GM21515 (cell line): ENCODE data around the gene PEPD.

Source experiments
- ATAC-seq: cut with Tn5 transposase; IDR thresholded peaks from one replicate; pipeline ENCODE4 v1.9.1; 2021; ENCODE audit not compliant: unreplicated experiment

PEPD gene

GRCh38 chr19:33370783-33371182 lies 150.8 kb downstream of the PEPD start:
- no peak for ATAC-seq

DNA sequence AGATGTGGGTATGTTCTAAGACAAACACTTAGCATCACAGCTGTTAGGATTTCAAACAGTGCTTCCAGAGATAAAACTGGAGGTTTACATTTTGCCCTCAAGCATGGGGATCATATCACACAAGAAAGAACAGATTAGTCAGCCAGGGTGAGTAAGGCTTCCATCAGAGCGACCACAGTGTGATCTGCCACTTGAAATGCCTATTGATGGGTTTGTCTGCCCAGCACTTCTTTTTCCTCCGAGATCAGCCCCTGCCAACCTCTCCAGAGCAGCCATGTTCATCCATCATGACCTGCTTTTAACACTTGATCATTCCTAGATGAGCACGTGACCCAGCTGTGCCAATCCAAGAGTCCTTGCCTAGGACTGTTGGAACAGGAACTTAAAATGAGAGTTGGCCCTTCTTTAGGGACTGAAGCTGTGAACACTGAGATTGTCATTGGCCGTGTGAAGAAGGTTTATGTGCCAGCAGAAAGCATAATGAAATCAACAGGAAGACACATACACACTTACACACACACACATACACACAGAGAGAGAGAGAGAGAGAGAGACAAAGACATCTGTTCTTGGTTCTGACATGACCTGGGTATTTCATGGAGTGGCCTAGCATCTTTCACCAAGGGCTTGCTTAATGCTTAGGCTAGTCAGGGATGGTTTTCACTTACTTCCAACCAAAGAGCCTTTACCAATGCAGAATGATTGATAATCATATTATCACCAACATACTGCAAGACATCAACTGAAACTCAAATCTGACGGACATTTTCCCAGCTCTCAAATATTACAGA lies 153.3 kb downstream of the PEPD start:
- no peak for ATAC-seq

- ATAC-seq, result no peak
These were observed 154.7 kb downstream of the PEPD start for GRCh38 chr19:33366897-33367296.

DNA sequence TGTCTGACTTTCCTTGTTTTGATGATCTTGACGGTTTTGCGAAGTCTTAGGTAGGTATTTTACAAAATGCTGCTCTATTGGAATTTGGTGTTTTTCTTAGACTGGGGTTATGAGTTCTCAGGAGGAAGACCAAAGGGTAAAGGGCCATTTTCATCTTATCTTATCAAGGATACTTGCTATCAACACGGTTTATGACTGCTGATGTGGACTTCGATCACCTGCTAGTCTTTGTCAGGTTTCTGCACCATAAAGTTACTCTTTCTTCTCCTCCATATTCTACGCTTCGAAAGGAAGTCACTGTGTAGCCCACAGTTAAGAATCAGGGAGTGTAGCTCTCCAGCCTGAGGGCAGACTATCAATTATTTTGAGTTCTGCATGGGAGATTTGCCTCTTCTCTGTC lies 155.5 kb downstream of the PEPD start:
- ATAC-seq, result no peak

- no peak for ATAC-seq
These were observed 155.9 kb downstream of the PEPD start for GRCh38 chr19:33365691-33366090.

GRCh38 chr19:33363476-33363875 lies 158.1 kb downstream of the PEPD start:
- no peak for ATAC-seq

DNA sequence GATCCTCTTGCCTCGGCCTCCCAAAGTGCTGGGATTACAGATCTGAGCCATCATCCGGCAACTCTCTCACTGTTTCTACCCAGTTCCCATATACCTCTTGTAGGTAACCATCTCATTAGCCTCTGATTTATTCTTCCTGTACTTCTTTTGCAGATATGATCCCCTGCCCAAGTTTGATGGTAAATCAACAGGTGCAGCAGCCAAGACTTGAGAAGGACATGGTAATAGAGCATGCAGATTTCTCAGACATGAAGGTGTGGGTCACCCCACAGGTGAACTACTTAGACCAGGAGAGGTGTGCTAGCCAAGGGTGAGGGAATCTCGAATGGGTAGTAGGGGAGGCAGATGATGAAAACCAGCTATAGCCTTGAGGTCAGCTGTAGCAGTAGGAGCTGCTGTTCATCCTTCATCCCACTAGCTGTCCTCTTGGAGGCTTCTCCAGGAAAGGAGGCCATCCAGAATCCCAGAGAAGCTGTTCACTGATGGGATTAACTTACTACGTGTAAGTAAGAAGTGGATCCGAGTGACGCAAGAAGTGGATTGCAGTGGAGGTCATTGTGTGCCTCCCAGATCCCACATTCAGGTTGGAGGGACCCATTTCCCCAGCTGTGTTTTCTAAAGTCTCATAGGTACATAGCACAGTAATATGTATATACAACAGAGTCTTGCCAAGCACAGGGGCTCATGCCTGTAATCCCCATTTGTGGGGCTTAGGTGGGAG lies 158.9 kb downstream of the PEPD start:
- ATAC-seq, result no peak

DNA sequence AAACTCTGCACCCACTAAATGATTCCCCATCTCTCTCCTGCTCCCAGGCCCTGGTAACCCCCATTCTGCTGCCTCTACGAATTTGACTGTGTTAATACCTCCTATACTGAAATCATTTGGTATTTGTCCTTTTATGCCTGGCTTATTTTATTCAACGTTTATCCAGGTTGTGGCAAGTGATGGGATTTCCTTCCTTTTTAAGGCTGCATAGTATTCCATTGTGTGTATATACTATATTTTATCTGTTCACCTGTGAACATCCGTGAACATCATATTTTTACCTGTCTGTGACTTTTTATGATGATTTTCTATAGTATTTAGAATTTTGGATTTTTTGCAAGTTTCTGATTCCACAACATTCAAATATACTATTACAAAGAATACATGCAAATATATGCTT lies 162.0 kb downstream of the PEPD start:
- ATAC-seq, result no peak

DNA sequence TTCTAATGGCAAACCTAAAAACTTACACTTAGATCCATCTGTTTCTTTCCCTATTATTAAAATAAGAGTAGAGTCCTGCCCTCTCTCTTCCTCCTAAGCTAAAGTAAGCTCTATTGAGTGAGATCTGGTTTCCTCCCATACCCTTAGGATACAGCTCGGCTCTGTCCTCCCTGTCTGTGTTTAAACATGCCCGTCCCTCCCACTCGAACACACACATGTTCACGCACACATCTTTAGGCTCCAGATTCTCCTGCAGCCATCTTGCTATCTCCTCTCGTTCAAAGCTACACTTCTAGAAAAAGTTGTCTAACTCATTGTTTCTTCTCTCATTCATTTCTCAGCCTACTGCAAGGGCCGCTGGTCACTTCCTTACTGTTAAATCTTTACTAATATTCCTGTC lies 163.2 kb downstream of the PEPD start:
- no peak for ATAC-seq

DNA sequence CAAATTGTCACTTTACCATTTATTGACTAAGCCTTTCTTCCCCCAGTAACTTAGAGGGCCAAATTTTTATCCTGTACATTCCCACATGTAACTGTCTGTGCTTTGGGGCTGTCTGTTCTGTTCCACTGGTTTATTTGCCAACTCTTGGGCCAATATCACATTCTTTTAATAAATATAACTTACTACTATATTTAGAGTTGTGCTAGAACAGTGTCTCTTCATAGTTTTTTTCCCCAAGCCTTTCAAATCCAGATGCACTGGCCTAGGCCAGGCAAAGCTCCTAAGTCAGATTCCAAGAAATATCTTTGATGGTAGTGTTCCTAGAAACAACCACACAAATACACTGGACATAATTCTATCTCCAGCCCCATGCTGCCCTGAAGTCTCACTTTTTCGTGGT lies 164.0 kb downstream of the PEPD start:
- no peak for ATAC-seq

DNA sequence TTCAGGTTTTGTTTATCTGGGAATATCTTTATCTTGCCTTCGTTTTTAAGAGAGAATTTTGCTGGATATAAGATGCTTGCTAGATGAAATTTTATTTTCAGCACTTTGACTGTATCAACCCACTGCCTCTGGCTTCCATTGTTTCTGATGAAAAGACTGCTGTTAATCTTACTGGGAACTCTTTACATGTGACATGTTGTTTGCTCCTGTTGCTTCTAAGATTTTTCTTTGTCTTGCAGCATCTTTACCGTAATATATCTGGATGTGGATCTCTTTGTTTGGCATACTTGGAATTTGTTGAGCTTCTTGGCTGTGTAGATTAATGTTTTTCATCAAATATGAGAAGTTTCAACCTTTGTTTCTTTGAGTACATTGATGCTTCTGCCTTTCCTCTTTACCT lies 166.1 kb downstream of the PEPD start:
- ATAC-seq, result no peak

DNA sequence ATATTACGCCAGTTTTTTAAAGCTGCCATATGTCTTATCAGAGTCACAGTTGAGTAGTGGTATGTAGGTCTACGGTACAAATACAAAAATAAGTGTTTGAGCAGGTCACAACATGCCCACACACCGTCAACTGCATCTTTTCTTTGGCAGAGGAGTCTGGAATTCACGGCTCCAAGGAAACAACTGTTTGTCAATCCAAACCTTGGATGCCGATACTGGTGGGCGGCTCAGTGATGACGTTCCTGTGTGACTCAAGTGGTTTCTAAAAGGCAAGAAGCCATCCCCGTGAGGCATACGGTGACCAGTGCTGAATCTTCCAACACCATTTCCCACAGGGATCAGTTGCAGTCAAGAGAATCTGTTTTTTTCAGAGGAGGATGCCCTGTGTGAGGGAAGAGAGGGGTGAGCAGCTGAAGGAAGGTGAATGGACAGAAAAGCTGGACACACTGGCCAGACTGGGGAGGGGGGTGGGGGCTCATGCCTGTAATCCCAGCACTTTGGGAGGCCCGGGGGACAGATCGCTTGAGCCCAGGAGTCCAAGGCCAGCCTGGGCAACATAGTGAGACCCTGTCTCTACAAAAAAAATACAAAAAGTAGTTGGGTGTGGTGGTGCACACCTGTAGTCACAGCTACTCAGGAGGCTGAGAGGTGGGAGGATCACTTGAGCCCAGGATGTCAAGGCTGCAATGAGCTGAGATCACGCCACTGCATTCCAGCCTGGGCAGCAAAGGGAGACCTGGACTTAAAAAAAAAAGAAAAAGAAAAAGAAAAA lies 170.9 kb downstream of the PEPD start:
- no peak for ATAC-seq

DNA sequence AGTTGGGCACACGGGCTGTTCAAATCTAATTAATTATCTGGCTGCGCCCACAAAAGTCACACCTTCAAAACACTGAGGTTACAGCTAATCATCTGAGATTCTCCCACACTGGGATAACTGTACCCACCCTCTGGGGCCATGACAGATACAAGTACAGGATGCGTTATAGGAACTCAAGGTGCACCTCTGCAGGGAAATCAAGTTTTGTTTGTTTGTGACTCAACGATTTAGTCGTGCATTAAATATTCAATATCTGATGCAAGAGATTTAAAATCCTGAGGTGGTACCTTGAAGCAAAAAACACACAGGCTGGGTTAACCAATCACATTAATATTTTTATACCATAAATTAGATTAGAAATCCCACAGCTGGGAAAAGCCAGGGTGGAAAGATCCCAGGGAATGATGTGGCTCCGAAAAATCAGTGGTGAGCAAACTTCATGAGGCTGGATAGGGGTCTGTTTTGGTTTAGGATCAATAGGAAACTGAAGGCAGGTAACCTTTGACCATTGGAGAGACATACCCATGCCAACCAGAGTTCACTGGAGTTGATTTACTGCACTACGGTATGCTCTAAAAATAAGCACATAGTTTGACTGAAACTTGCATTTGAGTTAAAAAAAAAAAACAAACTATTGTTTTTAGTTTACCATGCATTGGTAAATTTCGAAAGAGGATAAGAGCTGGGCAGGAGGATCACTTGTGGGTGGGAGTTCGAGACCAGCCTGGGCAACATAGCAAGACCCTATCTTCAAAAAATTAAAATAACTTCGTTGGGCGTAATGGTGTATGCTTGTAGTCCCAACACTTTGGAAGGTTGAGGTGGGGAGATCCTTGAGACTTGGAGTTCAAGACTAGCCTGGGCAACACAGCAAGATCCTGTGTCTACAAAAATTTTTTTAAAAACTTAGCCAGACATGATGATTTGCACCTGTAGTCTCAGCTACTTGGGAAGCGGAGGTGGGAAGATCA lies 172.0 kb downstream of the PEPD start:
- ATAC-seq, result no peak

- no peak for ATAC-seq
These were observed 173.1 kb downstream of the PEPD start for GRCh38 chr19:33348301-33349010.

DNA sequence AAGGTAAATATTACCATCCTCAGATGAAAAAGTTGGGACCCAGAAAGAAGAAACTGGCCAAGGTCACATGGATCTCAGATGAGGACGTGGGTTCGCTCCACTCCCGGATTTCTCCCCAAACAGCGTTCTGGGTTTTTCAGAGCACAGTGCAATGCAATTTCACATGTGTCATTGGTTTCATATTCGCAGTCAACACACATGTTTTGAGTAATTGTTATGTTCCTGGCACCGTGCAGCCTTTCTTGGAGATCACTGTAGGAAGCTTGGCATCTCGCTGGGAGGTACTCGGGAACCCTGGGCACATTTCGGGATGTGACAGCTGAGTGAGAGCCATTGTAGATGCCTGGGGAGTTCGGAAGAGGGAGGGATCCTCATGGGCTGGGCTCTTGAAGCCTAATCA lies 174.3 kb downstream of the PEPD start:
- no peak for ATAC-seq

GRCh38 chr19:33346665-33347064 lies 174.9 kb downstream of the PEPD start:
- ATAC-seq, result no peak

GRCh38 chr19:33345163-33345562 lies 176.4 kb downstream of the PEPD start:
- no peak for ATAC-seq

- ATAC-seq, result no peak
These were observed 177.0 kb downstream of the PEPD start for GRCh38 chr19:33344573-33344925.

GRCh38 chr19:33343859-33344572 lies 177.6 kb downstream of the PEPD start:
- ATAC-seq, result no peak

DNA sequence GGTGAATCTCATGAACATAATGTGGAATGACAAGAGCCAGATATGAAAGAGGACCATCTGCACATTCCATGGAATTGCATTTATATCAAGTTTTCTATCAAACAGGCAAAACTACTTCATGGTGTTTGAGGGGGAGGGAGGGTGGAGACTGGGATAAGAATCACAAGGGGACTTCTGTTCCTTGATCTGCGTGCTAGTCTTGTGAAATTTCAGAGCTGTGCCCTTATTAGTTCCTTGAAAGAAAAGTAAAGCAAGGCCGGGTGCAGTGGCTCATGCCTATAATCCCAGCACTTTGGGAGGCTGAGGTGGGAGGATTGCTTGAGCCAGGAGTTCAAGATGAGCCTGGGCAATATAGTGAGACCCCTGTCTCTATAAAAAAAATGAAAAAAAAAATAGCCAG lies 178.3 kb downstream of the PEPD start:
- no peak for ATAC-seq
